Skin of body (tissue), 2 donors: ENCODE measurements around the gene TEAD1. TPM values are rescaled to one million over a fixed set of nuclear protein-coding genes. Genes with fewer than 3 reads are reported as not detected.

Experiments
- DNase-seq: peaks from one replicate; lab custom pipeline; 2025; lab: John Stamatoyannopoulos, UW
- total RNA-seq: library from RNA; depleted of rRNA; stranded (reverse); fragments of >200 nt; gene quantifications from one replicate; pipeline ENCODE4 v1.2.3, GENCODE V29; 2014

The TEAD1 gene
- total RNA-seq, 1 donor from 2014 or later, result 62.1 TPM

DNA sequence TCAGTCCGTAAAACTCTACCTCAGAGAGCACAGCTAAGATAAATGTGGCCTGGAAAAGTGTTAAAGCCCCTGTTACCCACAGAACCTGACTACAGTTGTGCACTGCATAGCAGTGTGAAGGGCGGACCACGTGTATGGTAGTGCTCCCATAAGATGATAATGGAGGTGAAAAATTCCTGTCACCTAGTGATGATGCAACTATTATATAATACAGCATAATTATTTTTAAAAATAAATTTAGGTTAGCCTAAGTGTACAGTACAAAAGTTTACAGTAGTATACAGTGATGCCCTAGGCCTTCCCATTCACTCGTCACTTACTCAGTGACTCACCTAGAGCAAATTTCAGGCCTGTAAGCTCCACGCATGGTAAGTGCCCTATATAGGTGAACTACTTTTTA, 258.3 kb downstream of the TEAD1 start:
- no peak for DNase-seq

DNA sequence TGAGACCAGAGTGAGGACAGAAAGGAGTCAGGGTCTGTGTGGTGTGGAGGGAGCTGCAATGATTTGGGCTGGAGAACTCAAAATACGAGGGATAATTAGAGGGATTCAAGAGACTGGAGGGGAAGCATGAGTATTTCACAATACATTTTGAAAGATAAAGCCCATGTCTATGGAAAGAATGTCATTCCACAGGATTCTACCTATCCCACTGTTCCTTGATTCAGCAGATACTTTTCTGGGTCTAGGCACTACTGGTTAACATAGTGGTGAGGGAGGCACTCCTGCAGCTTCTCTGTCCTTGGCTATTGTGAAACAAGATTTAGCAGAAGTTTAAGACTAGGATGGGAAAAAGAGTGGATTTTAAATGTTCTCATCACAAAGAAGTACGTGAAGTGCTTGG, 262.0 kb downstream of the TEAD1 start:
- no peak for DNase-seq

DNA sequence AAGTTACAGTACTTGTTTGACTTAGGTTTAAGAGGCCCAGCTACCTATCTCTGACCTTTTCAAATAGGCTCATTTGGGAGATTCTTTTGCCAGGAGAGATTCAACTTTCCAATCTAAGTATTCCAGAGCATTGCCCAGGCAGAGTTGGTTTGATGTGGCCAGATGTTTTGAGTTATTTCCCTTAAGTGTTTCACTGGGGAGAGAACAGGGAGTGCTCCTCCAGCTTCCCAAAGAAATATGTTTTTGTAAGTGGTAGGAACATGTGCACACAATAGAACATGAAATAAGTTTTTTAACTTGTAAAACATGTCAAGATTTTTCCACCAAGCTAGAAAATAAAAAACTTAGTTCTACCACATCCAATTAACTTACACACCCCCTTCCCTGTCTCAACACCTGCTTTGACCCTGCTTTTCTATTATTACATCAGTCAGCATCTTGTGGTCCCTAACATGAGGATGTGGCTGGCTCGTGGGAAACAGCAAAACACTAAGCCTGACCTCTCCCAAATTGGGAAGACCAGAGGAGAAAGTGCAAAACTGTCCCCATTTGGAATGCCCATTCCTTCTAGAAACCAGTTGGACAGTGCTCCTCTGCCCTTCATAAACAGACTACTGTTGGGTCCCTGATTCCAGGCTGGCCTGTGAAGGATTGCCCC, 264.5 kb downstream of the TEAD1 start:
- DNase-seq, result peak; percentile 35

DNA sequence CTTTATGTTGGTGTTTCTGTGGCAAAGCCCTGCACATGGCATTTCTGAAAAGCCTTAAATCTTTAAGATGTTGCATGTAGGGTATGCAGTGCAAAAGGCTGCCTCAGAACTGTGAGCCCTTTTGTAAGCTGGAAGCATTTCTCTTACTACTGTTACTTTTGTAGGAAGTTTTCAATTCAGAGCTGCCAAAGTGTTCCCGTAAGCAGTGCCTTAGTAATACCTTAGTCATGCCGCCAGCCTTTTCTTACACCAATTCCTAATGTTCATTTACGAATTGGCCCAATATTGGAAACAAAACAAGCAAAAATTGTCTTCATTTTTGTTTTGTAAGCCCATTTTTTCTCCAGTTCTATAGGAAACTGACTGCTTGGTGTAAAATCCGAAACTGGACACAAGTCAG, 267.4 kb downstream of the TEAD1 start:
- no peak for DNase-seq

DNA sequence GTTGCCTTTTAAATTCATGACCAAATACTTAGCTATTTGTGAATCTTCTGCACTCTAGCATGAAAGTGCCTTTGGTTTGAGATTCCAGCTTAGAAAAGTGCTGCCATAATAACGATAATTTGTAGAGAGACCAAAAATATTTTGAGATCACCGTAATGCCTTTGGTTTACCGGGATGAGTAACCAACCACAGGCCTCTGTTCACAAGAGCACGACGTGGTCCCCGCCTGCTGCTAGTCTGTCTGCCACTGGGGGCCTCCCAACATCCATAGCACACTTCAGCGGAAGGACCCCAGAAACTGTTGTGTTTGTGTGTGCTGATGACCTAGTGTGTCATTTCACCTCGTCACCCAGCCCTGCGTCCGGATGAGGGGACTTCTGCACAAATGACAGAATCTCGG, 267.9 kb downstream of the TEAD1 start:
- no peak for DNase-seq

DNA sequence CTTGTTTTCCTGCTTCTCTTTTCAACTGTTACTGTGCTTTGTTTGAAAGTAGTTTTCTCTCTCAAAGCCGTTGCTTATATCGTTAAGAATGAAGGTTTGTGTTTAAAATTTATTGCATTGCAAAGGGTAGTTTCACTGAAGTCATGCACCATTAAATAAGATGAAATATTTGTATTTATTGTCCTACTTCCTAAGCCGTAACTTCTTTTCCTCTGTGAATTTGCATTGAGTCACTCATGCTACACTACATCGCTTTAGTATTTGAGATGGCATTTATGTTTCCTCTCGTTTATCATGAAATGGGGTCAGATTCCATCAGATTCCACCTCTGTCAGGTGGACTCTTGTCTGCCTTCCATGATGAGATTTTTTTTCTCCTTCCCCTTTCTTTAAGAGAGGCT, 269.1 kb downstream of the TEAD1 start:
- DNase-seq, result no peak

DNA sequence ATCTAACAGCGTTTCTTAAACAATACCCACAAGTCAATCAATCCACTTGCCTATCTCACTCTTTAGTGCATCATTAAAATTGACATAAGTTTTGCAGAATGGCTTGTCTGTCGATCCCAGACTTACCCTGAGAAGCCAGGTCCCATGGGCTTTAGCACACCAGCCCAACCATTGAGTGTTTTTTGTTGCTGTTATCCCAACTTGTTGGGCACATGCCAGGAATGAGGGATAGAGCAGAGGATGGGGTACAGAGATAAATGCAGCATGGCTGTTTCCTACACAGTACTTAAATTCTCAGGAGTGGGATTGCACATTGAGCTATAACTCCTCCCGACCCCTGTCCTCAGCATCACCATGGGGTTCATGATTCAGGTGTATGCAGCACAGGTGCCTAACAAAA, 270.7 kb downstream of the TEAD1 start:
- DNase-seq, result no peak

DNA sequence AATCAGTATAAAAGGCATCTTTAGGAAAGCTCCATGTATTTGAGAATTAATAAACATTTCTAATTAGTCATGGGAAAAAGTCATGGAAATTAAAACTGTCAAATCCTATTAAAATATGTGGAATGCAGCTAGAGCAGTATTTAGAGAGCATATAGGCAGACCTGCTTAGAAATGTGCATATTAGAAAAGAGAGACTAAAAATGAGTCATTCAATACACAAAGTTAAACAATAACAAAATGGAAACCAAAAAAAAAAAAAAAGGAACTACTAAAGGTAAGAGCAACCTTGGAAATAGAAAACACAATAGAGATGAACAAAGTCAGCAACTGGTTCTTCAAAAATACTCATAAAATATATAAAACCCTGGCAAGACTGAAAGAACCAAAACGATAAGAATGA, 275.2 kb downstream of the TEAD1 start:
- DNase-seq, result no peak

DNA sequence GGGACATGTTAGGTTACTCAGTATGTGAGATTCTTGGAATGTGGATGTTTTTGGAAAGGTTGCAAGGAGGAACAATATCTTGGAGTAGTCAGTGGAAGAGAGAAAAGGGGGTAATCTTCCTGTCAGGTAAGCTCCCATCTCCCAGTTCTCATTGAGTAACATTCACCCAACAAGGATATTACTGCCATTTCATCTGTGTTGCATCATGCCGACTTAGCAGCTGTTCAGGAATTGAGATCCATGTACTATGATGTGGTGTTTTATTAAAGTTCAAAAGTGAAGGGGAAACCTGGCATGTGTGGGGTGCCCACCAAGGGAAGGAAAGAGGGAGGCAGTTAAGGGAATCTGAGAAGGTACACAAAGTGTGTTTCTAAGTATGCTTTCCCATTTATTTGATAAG, 276.4 kb downstream of the TEAD1 start:
- DNase-seq, result no peak

DNA sequence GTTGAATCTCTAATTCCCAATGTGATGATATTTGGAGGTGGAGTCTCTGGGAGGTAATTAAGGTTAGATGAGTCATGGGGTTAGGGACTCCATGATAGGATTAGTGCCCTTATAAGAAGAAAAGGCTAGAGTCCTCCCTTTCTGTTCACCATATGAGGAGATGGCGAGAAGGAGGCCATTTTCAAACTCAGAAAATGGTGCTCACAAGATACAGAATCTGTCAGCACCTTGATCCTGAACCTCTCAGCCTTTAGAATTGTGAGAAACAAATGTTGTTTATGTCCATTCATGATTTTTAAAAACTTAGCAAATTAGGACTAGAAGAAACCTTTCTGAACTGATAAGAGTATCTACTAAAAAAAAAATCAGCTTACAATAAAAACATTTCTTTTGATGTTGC, 277.2 kb downstream of the TEAD1 start:
- no peak for DNase-seq

DNA sequence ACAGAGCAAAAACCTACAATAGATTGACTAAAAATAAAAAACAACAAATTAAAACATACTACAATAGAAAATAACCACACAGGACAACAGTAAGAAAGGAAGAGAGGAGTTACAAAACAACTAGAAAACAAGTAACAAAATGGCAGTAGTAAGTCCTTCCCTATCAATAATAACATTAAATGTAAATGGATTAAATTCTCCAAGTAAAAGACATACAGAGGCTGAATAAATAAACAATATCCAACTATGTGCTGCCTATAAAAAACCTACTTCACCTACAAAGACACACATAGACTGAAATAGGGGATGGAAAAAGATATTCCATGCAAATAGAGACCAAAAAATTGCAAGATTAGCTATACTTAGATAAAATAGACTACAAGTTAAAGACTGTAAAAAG, 277.9 kb downstream of the TEAD1 start:
- no peak for DNase-seq

DNA sequence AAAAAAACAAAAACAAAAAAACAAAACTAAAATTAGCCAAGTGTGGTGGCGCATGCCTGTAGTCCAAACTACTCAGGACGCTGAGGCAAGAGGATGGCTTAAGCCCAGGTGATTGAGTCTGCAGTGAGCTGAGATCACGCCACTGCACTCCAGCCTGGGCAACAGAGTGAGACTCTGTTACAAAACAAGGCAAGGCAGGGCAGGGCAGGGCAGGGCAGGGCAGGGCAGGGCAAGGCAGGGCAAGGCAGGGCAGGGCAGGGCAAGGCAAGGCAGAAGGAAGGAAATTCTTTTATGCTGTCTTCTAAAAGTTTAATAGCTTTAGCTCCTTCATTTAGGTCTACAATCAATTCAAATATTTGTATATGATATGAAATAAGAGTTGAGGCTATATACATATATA, 284.8 kb downstream of the TEAD1 start:
- DNase-seq, result no peak

DNA sequence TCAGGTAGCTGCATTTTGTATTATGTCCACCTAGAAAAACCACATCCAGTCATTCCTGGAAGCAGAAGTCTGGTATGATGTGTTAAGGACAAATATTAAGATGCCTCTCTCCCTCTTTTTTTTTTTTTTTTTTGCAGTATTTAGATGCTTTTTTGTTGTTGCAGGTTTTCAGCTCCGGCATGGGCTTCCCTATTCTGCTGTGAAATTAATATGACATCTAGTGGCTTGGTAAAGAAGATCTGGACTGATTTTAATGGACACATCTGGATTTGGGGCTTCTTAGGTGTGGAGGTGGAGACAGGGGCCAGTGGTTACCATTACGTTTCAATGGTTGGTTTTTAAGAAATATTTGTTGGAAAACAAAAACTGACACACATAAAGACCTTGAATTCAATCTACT, 287.4 kb downstream of the TEAD1 start:
- peak; percentile 33 for DNase-seq

DNA sequence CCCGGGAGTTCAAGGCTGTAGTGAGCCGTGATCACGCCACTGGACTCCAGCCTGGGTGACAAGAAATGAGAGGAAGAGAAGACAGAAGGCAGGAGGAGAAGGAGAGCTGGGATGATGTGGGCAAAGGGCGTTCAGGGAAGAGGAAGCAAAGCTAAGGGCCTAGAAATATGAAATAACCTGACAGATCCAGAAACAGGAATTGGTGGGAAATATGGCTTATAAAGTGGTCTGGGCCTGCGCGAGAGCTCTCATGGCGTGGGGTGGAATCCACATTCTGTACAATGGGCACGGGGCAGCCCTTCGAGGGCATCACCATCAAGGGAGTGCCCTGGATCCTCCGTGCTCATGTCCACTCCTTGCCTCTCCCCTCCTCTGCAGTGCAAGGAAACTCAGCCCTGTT, 288.1 kb downstream of the TEAD1 start:
- no peak for DNase-seq

DNA sequence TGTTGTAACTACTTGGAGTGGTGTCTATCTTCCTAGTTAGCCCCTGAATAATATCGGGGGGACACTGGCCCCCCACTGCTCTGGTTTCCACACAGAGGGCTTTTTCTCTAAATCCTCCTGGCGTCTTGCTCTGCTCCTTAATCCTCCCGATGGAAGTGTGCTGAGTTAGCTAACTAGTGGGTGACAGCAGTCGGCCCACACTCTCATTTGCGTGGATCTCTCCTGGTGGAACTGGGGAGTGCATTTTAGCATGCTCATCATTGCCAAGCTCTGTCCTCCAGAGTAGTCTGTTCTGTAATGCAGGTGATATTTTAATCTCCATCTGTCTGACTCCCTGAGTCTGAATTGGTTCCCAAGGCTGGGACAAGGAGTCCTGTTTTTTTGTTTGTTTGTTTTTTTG, 288.8 kb downstream of the TEAD1 start:
- DNase-seq, result no peak

DNA sequence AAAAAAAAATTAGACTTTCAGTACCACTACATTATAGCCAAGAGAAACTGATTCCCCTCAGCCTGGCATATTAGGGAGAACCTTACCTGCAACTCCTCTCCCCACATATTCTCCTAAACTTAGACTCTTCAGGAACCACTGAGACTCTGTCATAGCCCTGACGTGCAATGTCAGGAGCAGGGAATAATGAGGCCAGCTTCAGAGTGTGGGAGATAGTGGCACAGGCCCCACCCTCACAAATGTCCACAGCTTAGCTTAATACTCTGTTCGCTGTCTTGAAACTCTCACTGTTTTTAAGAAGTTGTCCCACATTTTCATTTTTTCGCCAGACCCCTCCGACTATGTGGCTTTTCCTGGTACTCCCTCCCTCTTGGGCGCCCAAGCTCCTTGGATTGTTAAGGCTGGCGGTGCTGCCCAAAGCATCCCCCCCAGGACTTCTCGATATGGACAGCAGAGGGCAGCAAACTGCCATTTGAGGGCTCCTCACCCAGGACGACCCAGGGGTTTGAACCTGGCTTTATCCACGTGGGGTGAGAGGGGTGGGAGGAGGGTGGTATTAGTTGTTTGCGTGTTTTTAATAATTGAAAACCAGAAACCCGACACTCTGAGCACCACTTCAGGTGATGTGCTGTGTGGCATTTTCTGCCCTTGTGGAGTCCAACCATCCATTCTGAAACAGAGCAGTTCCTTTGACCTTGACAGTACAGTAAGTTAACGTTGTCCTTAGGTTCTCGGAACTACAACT, 289.7 kb downstream of the TEAD1 start:
- no peak for DNase-seq

DNA sequence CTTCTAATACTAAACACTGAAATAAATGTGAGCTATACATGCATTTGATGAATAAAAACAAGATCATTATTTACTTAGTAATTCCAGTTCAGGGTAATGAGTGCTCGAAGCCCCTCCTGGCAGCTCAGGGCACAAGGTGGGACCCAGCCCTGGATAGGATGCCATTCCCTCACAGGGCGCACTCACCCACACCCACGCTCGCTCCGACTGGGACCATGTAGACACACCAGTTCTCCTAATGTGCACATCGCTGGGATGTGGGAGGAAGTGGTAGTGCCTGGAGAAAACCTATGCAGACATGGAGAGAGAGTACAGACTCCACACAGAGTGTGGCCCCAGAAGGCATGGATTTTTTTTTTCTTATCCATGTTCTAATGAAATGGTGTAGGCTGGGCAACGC, 290.4 kb downstream of the TEAD1 start:
- DNase-seq, result no peak

DNA sequence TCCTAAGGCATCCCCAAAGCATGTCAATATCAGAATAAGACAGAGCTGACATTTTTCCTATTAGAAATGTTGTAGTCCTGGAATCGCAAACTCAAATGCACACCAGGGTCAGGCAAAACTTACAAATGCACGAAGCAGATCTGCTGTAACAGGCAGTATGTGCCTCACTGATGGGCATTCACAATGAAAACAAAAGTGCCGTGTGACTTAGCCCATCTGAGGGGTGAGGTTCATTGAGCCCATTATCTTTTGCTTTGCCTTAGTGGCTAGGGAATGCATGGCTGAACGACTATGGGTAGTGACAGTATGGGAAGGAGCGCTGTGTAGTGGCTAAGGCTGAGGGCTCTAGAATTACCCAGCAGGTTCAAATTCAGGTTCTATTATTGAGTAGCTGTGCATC, 291.8 kb downstream of the TEAD1 start:
- no peak for DNase-seq

DNA sequence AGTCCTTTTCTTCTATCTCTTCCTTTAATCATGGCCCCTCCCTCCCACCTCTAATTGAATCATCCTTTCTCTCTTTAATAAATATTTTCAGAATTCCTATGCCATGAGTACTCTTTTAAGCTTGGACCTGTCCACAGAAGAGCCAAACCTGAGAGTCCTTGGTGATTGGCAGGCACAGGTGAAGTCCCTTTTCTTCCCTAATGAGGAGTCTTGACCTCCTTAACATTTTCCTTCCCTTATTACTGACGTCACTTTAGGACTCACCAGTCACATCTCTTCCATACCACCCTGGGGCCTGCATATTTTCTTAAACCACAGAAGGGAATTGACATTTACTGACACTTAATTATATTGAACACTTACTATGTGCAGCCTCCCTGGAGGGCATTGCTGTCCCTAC, 293.9 kb downstream of the TEAD1 start:
- no peak for DNase-seq

DNA sequence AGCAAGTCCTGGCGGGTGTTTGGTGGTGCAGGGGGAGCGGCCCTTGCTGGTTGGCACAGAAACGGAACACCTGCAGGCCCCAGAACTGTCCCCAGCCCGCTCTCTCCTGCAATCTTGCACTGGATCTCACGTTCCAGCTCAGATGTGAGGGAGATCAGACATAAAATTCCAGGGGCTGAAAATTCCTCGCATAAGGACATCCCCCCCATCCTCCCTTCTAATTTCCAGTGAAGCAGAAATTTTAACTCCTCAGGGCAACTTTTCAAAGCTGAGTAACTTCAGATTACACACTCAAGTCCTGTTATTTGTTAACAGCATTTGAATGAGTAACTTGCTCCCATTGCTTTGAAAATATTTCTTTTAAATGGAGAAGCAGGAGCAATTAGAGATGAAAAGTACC, 294.6 kb downstream of the TEAD1 start:
- no peak for DNase-seq

DNA sequence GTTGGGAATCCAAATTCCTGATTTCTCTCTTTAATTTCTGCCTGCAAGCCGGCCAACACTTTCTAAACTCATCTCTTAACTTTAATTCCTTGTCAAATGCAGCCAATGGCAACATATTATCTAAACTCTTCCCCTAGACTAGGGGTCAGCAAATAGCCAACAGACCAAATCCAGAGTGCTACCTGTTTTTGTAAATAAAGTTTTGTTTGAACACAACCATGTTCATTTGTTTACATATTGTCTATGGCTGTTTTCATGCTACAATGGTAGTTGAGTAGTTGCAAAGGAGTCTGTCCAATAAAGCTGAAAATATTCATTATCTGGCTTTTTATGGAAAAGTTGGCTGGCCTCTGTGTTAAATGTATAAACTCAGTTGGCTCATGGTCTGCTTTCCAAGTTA, 297.7 kb downstream of the TEAD1 start:
- DNase-seq, result no peak

DNA sequence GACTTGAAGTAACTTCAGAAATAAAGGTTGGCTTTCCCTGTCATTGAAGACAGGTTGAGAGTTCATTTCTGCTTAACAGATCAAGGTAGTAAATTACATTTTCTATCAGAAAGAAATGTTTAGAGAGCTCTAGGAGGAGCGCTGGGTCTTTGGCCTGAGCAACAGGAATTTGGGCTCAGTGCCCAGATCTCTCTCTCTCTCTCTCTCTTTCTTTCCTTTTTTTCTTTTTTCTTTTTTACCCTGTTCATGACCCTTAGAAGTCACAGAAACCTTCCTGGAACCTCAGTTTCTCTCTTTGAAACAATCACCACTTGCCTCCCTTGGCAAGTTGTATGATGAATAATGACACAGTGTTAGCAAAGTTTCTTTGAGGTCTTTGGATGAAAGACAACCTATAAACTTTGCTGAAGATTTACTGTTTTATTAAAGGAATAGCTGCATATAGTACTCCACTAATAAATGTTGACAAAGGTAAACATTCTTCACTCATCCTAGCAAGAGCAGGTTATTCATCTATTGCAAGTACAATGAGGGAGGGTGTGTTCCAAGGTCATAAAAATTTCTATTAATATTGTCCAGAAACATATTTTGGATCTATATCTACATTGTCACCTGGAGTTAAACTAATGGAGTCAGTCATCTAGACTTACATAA, 299.4 kb downstream of the TEAD1 start:
- no peak for DNase-seq

DNA sequence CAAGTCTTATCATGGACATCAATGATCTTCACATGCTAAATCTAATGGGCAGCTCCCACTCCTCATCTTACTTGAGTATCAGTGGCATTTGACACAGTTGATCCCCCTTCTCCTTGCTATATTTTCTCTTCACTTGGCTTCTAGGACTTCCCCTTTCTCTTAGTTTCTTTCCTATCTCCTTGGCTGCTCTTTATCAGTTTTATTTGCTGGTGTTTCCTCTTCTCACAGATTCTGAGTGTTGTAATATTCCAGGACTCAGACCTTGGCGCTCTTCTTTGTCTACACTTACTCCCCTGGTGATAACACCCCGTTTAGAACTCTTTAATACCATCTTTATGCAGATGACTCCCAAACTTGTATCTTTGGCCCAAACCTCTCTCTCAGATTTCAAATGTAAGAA, 301.0 kb downstream of the TEAD1 start:
- DNase-seq, result no peak
